Pericardium fibroblast (primary cell): ENCODE measurements around the gene OR10A2. TPM values are rescaled to one million over a fixed set of nuclear protein-coding genes. Genes with fewer than 3 reads are reported as not detected.

Source experiments
- total RNA-seq: library from RNA; depleted of rRNA; stranded (reverse); fragments of >200 nt; gene quantifications from 2 replicates; pipeline ENCODE4 v1.2.3, GENCODE V29; 2015

OR10A2 gene
- not detected in 2 replicates for total RNA-seq

GRCh38 chr11:6862961-6863360, at the start of gene OR10A2:
Gene OR10A2, plus strand, starts transcription at chr11:6863057. Its CDS starts 6,698 bp downstream, at chr11:6869755.

GRCh38 chr11:6845383-6845782, 17.5 kb upstream of the OR10A2 start, which contains the start of gene OR10A5:
Gene OR10A5, plus strand, starts transcription at chr11:6845683. Its CDS starts 0 bp downstream, at chr11:6845683.

GRCh38 chr11:6876325-6876724, 13.5 kb downstream of the OR10A2 start, which contains the start of gene OR10A4:
Gene OR10A4, plus strand, starts transcription at chr11:6876625. Its CDS starts 23 bp downstream, at chr11:6876648.

DNA sequence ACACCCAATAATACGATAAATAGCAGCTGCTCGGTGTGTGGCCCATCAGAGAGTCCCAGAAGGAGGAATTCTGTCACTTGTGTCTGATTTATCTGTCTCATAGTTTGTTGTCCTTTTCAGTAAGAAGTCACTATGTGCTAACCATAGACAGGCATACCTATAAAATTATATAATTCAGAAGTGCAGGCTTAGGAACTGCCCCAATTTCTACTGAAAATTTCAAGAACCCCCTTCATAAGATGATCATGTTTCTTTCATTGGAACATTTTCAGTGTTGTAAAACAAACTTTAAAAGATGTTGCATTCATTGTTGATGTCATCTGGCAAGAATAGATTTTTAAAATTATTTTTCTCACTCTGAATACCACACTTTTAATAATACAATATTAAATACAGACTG, 29.5 kb downstream of the OR10A2 start, which contains the start of gene OR2D2:
TSS of gene OR2D2 (minus strand) at position 101 of the 400 bp plus-strand sequence. CDS start at position 101, 0 bp downstream.

DNA sequence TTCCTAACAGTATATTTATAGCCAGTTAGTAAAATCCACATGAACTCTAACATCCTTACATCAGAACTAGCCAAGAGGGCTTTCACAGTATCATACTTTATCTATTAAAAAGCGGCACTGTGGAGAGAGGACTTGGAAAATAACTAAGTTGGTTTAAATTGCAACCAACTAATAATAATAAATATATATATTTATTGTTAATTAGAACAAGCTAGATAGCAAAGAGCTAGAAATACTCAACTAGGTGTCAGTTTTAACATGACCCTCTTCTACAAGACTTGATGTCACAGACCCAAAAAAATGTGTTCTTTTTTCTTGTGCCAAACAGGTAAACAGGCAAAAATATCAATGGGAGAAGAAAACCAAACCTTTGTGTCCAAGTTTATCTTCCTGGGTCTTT, 57.8 kb downstream of the OR10A2 start, which contains the start of gene OR2D3:
TSS of gene OR2D3 (plus strand) at position 301 of the 400 bp plus-strand sequence. CDS start at position 301, 0 bp downstream.

Other genes with a start within 250 kb of the OR10A2 start
- 40.1 and 46.0 TPM in 2 replicates for gene TPP1, start 243.6 kb upstream of the OR10A2 start, total RNA-seq
- 2.3 TPM in 2 replicates for gene DCHS1, start 207.2 kb upstream of the OR10A2 start, total RNA-seq
- 25.2 and 44.6 TPM in 2 replicates for gene MRPL17, start 179.7 kb upstream of the OR10A2 start, total RNA-seq
- gene OR2AG2, start 91.1 kb upstream of the OR10A2 start, total RNA-seq, result not detected in 2 replicates
- not detected in 2 replicates for gene OR2AG1, start 80.0 kb upstream of the OR10A2 start, total RNA-seq
- gene OR6A2, start 63.4 kb upstream of the OR10A2 start, total RNA-seq, result not detected in 2 replicates
- not detected in 2 replicates for gene OR10A5, start 17.4 kb upstream of the OR10A2 start, total RNA-seq
- not detected in 2 replicates for gene OR10A4, start 13.6 kb downstream of the OR10A2 start, total RNA-seq
- 3.1 TPM in 1 of 2 replicates, not detected in the other for gene OR2D2, start 29.4 kb downstream of the OR10A2 start, total RNA-seq
- gene OR2D3, start 57.9 kb downstream of the OR10A2 start, total RNA-seq, result not detected in 2 replicates
- 1.5 and 2.5 TPM in 2 replicates for gene ZNF215, start 63.4 kb downstream of the OR10A2 start, total RNA-seq
- gene ZNF214, start 157.3 kb downstream of the OR10A2 start, total RNA-seq, result 0.70 and 2.0 TPM in 2 replicates
- not detected in 2 replicates for gene NLRP14, start 157.4 kb downstream of the OR10A2 start, total RNA-seq
- gene RBMXL2, start 225.9 kb downstream of the OR10A2 start, total RNA-seq, result not detected in 2 replicates